ENCODE measurements around the gene PXMP4.

PXMP4 gene

GRCh38 chr20:33681288-33681687 is 38.8 kb downstream of the PXMP4 start:
- no peak for DNase-seq

DNA sequence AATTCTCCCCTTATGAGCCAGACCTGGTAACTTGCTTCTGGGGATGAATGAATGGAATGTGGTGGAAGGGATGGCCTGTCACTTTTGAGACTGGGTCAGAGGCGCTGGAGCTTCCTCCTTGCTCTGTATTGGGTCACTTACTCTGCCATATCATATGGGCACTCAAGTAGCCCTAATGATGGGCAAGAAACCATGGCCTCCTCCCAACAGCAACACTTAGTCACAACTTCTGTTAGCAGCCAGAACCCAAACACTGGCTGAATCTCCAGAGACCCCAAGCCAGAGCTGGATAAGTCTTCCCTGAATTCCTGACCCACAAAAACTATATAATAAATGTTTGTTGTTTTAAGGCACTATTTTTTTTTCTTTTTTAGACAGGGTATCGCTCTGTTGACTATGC is 39.4 kb downstream of the PXMP4 start:
- DNase-seq = no peak

DNA sequence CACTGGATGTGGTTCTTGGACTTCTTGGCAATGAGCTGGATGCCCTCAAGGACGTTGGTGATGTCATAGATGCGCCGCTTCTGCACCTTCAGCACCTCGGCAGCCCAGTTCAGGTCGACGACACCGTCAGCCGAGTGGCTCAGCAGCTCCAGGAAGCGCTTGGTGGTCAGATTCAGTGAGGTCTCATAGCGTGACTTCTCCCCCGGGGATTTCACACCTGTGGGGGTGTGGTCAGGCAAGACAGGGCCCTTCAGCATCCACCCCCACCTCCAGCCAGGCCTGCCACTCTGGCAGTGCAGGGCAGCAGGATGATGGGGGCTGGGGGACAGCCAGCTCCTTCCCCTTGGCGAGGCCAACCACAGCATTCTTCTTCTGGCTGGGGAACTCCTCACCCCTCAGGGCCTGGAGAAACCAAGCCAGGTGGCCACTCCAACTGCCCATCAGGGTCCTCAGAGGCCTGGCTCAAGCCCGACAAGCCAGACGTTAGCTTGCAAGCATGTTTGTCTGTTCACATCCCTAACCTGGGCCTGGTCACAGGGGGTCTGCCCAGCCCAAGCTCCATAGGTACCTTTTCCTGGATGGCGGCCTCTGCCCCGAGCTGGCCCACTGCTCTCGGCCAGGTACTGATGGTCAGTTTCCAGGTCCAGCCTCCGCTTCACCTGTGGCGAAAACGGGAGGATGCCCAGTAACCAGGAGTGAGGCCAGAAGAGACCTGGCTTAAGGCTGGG is 40.2 kb downstream of the PXMP4 start:
- no peak for DNase-seq

DNA sequence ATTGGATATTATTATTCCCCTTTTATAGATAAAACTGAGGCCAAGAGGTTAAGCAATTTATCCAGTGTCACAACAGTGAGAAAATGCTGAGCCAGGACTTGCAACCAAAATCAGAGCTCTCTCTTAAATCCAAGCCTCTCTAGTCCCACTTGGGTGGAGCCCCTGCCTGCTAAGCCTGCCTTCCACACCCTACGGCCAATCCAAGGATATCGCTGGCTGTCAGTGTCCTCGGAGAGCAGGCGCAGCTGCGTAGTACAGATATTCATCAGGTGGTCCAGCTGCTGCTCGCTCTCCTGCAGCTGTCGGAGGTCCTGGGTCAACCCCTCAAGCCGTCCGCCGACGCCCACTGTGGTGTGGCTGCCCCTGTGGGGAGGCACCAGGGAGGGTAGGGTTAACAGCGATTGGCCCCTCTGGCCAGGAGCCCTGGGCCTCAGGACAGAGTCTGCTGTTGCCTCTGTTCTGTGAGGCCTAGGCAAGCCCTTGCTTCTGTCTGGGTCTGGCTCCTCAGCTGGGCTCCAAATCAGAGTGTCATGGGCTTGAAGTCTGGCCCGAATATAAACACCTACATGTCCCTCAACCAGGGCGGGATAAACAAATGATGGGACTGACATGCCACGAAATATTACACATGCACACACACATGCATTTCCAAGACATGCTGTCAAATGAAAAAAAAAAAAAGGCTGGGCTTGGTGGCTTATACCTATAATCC is 42.0 kb downstream of the PXMP4 start:
- DNase-seq = no peak

DNA sequence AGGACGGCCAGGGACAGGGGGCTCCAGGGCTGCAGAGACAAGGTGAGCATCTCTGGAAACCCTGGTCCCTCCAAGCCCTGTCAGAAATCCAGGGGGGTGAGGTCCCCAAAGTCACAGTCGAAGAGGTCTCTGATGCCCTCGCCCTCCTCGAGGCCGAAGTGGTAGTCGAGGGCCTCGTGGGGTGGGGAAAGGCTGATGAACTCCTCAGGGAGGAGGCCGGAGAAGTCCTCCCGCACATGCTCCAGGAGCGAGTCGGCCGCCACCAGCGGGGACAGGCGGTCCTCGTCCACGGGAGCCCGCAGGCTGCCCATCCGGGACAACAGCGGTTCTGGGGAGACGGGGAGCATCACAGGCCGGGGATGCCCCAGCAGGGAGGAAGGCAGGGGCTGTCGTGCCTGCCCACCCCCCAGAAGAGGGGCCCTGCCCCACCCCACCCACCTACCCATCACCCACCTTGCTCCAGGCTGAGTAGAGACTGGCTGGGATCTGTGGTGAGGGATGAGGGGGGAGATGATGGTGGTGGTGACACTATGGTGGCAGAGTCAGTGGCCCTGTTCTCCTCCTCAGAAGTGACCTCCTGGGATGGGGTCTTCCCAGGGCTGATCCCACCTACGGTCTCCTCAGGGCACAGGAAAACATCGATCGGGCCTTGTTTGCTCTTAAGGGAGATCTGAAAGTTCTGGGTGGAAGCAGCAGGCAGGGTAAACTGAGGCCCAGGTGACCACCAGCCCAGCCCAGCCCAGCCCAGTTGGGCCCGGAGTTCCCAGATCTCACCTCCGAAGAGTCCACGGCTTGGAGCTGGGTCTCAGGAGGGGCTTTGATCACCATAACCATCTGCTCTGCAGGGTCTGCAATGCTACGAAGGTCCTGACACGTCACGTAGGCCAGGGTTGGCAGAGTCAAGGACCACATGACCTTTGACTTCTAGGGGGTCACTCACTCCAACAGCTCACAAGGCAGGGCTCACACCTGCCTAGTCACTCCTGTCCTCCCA is 43.2 kb downstream of the PXMP4 start:
- no peak for DNase-seq

DNA sequence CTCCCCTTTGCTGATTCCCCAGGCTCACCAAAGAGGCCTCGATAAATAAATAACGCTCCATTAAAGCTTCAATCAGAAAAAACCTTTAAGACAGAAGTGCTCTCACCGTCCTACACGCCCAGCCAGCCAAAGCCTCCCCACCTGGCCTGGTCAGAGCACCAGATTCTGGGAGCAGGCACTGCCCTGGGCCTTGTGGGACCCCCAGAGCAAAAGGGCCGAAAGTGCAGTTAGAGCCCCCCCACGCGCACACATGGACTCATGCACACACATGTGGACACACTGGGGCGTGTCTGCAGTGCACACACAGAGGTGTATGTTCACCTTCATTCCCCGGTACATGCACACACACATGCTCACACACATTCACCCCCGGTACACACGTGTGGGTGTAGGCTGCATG is 44.0 kb downstream of the PXMP4 start:
- no peak for DNase-seq

GRCh38 chr20:33675136-33675959 is 44.8 kb downstream of the PXMP4 start:
- no peak for DNase-seq

DNA sequence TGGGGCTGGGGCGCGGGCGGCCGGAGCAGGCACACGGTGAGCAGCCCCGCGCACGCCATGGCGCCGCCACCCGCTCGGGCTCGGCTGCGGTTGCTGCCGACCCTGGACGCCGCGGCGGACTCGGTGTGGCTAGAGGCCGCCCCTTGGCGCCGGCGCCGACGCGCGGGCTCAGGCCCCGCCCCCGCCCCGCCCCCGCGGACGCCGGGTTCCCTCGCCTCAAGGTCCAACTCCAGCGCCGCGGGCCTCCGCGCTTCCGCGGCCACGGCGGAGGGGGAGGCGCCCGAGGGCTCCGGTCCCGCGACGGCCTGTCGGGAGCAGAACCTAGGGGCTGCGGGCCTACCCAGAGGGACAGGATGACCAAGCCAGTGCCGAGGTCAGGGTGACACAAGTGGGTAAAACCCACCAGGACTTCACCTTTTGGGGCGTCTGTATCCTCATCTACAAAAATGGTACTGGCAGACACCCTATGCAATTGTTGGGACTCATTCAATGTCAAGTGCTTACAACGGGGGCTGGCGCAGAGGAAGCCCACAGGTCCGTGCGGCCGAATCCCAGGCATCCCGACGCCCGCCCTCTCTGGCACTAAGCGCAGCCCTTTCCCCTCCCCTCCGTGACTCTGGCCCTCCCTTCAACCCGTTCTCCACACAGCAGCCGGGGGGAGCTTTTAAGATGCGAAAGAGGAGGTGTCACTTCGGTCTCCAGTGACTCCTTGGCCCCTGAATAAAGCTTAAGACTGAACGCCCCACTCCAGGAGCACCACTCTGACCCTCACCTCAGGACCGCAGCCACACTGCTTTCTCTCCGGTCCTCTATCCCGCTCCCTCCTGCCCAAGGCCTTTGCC is 45.6 kb downstream of the PXMP4 start, which contains the start of gene NECAB3:
NECAB3 (minus strand) TSS at position 135 of the 842 bp plus-strand sequence; CDS start at position 59, 76 bp downstream.
- DNase-seq = peak; percentile 87

- no peak for DNase-seq
Observed at GRCh38 chr20:33673410-33674293, 46.5 kb downstream of the PXMP4 start.

DNA sequence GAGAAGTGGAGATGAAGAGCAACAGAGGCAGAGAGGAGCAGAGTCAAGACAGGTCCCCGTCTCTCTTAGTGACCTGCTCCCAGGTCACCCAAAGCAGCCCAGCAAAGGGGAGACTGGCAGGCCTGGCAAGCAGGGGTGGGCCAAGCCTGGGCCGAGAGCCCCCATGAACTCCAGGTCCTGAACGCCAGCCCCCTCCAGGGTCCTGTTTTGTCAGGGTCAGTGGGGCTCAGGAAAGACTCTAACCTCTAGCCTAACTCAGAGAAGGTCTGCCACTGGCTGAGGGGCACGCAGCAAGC is 47.0 kb downstream of the PXMP4 start:
- DNase-seq = no peak

DNA sequence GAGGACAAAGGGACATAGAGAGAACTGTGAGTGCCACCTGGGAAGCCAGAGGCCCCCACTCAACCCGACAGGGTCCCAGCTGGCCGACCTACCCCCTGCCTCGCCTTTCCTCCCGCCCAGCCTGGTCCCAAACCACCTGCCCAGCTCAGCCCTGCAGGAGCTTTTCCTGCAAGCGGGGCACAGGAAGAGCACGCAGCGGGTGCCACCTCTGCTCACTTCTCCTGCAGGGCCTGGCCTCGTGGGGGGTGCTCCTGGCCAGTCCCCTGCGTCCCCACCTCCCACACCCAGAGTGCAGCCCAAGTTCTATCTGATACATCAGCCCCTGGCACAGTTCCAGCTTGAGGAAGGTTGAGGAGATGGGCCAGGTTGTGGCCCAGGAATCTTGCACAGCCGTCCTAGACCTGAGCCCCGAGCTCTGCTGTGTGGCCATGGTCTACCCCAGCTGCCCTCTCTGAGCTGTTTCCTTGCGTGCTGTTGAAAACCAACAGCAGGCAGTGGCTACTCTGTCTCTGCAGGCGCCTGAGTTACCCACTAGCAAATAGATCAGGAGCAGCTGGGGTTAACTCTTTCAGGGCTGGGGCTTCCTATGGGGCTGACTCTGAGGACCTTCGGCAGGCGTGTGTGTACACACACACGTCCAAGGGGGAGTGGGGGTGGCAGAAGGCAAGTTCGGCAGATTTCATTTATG is 47.5 kb downstream of the PXMP4 start:
- no peak for DNase-seq

- DNase-seq = peak; percentile 24
Observed at GRCh38 chr20:33671573-33672288, 48.4 kb downstream of the PXMP4 start.

DNA sequence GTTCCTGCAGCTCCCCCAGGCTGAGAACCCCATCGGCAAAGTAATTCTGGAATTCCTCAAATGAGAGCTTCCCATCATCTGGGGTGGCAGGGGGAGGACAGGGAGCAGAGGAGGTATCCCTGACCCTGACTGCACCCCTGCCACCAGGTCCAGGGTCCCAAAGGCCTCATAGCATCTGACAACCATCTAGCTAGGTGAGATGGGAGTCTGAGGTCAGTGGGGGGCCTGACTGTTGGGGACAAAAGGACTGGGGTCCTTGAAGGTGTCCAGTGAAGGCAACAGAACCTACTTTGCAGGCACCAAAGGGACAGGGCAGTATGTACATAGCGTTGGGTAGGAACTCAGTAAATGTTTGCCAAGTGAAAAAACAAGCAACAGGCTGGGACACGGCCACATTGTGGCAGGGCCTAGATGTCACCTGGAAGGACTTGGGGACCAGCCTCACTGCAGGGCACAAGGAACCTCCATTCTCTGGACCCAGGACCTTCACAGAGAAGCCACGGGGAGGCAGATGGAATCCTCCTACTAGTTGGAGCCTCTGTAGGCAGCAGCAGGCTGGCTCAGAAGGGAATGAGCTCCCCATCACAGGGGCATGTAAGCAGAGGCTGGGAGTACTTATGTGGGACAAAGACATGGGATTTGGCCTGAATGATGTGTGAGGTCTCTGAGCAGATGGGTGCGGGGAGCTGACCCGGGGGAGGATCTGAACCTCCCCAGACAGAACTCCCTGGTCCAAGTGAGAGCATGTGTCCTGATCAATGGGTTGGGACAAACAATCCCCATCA is 49.2 kb downstream of the PXMP4 start:
- no peak for DNase-seq

GRCh38 chr20:33669873-33670640 is 50.1 kb downstream of the PXMP4 start:
- no peak for DNase-seq

GRCh38 chr20:33669224-33669623 is 50.9 kb downstream of the PXMP4 start:
- DNase-seq = no peak

DNA sequence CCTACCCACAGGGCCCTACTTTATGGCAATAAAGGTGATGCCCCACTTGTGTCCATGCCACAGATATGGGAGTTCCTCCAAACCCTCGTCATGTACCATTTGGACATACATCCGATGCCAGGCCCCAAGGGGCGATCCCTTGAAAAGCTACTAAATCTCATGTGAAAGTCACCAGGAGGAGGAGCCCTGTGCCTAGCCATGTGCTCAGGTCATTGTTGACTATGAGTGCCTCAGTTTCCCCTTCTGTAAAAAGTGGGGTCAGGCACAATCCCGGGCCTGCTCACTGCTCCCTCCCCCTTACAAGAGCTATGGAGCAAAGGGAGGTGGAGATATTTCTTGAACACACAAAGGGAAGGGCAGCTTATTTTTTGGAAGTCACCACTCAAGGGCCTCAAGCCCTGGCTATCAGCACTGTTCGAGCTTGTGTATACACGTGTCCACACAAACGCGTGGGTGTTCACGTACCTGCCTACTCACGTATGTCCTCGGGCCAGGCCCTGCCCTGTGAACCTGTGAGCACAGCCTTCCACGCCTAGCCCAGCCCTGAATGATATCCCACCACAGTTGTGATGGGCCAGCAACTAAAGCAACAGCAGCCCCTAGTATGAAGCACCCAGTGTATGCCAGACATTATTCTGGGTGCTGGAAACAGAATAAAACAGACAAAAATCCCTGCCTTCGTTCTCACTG is 51.5 kb downstream of the PXMP4 start:
- no peak for DNase-seq
